A549 (cell line): Measurements from ENCODE around the gene TMEM138.

Experiments used
- CBX8 ChIP-seq: fragments of 200-600 bp; sonication (generic); IDR thresholded peaks from 2 replicates; pipeline ENCODE4 v1.6.1; 2016
- CEBPB ChIP-seq, 2 experiments: fragments of >200 bp in 1 of 2; sonication (Bioruptor Twin) in 1 of 2; formaldehyde crosslinking in 1 of 2; IDR thresholded peaks; 2 replicates each; pipeline ENCODE4 v1.6.1; 2012 to 2016
- CHD2 ChIP-seq: fragments of 150-350 bp; IDR thresholded peaks from 2 replicates; pipeline ENCODE4 v1.6.1; 2014; ENCODE audit warnings: low read length; ENCODE audit not compliant: partially characterized antibody
- CTCF ChIP-seq: fragments of >200 bp; sonication (Bioruptor Twin); formaldehyde crosslinking; IDR thresholded peaks from 3 replicates; pipeline ENCODE4 v1.5.1; 2016
- EHMT2 ChIP-seq: fragments of 200-600 bp; sonication (generic); IDR thresholded peaks from 2 replicates; pipeline ENCODE4 v1.6.1; 2016; ENCODE audit warnings: antibody characterized with exemption, low read depth, mild to moderate bottlenecking, moderate library complexity
- EP300 ChIP-seq, 2 experiments: fragments of >200 bp; sonication (Bioruptor Twin); formaldehyde crosslinking; IDR thresholded peaks; 2 replicates in 1 of 2; 3 replicates in 1 of 2; pipeline ENCODE4 v1.6.1; 2016 to 2017
- MYC ChIP-seq: IDR thresholded peaks from 2 replicates; pipeline ENCODE4 v1.6.1; 2012; ENCODE audit warnings: mild to moderate bottlenecking, inconsistent platforms, low read length, improper control_type of control experiment, borderline replicate concordance
- POLR2A ChIP-seq: IDR thresholded peaks from 2 replicates; pipeline ENCODE4 v1.6.1; 2012; ENCODE audit warnings: mild to moderate bottlenecking, low read length
- POLR2AphosphoS2 ChIP-seq: conservative IDR thresholded peaks from 2 replicates; pipeline ENCODE4 v1.6.1; 2012; ENCODE audit warnings: low read length, improper control_type of control experiment, inconsistent platforms
- RAD21 ChIP-seq, 2 experiments: fragments of >200 bp in 1 of 2; sonication (Bioruptor Twin) in 1 of 2; formaldehyde crosslinking in 1 of 2; IDR thresholded peaks in 1 of 2; conservative IDR thresholded peaks in 1 of 2; 2 replicates in 1 of 2; 3 replicates in 1 of 2; pipeline ENCODE4 v1.6.1; 2012 to 2018; ENCODE audit warnings: inconsistent platforms in 1 of 2
- REST ChIP-seq: fragments of 200-600 bp; sonication (generic); IDR thresholded peaks from 2 replicates; pipeline ENCODE4 v1.6.1; 2016; ENCODE audit warnings: antibody characterized with exemption, mild to moderate bottlenecking, moderate library complexity
- RNF2 ChIP-seq: fragments of 200-600 bp; sonication (generic); IDR thresholded peaks from 2 replicates; pipeline ENCODE4 v1.6.1; 2016; ENCODE audit warnings: low read depth, mild to moderate bottlenecking, antibody characterized with exemption, moderate library complexity, borderline replicate concordance
- SMC3 ChIP-seq: fragments of >200 bp; sonication (Bioruptor Twin); formaldehyde crosslinking; IDR thresholded peaks from 3 replicates; pipeline ENCODE4 v1.6.1; 2018; ENCODE audit warnings: inconsistent platforms
- USF2 ChIP-seq: fragments of 450-650 bp; IDR thresholded peaks from 2 replicates; pipeline ENCODE4 v1.6.1; 2014; ENCODE audit warnings: antibody characterized with exemption

GRCh38 chr11:61339490-61339878 lies 22.7 kb upstream of the TMEM138 start:
- no peak for TF ChIP-seq POLR2A
- no peak for TF ChIP-seq CTCF
- TF ChIP-seq CHD2: no peak
- TF ChIP-seq MYC: no peak
- TF ChIP-seq EP300 (IDR thresholded peaks at IDR 0.05): no peak
- TF ChIP-seq RAD21 (conservative IDR thresholded peaks at IDR 0.05 in 1 of 2, IDR thresholded peaks at IDR 0.05 in 1 of 2): no peak
- TF ChIP-seq USF2: no peak
- no peak for TF ChIP-seq SMC3
- no peak for TF ChIP-seq RNF2
- no peak for TF ChIP-seq CBX8
- TF ChIP-seq EHMT2: no peak
- no peak for TF ChIP-seq POLR2AphosphoS2
- TF ChIP-seq CEBPB (IDR thresholded peaks at IDR 0.05): no peak
- no peak for TF ChIP-seq REST
